ENCODE results near the gene KRT14.
"Not testable (repeated sequence)": the region's sequence is repeated elsewhere in the genome, so short reads cannot be mapped to it uniquely, and the experiment has no call there.

KRT14 gene

GRCh38 chr17:41586863-41587495 is at the start of gene KRT14:
Gene KRT14, minus strand, starts transcription at chr17:41586895. Its CDS starts 61 bp downstream, at chr17:41586834.
- no peak for DNase-seq

GRCh38 chr17:41635121-41636097 is 48.7 kb upstream of the KRT14 start:
- peak; percentile 85 for DNase-seq

- no peak for DNase-seq
Measured at GRCh38 chr17:41634639-41635038, 47.9 kb upstream of the KRT14 start.

DNA sequence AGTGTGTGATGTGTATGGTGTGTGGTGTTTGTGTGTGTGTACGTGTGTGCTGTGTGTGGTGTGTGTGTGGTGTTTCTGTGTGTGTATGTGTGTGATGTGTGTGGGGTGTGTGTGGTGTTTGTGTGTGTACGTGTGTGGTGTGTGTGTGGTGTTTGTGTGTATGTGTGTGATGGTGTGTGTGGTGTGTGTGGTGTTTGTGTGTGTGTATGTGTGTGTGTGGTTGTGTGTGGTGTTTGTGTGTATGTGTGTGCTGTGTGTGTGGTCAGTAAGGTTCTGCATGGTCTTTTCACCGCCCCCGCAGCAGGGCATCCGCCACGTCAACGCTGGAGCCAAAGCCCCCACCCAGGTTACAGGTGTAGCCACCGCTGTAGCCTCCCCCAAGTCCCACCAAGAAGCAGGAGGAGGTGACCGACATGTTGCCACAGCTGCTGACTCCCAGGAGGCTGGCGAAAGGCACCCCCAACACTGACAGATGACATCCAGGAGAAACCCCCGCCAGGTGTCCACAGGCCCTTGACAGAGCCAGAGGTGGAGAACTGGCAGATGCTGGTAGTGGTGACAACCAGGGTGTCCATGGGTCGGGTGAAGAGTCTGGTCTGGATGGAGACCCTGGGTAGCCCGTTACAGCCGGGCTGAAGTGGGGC is 47.0 kb upstream of the KRT14 start:
- no peak for DNase-seq

DNA sequence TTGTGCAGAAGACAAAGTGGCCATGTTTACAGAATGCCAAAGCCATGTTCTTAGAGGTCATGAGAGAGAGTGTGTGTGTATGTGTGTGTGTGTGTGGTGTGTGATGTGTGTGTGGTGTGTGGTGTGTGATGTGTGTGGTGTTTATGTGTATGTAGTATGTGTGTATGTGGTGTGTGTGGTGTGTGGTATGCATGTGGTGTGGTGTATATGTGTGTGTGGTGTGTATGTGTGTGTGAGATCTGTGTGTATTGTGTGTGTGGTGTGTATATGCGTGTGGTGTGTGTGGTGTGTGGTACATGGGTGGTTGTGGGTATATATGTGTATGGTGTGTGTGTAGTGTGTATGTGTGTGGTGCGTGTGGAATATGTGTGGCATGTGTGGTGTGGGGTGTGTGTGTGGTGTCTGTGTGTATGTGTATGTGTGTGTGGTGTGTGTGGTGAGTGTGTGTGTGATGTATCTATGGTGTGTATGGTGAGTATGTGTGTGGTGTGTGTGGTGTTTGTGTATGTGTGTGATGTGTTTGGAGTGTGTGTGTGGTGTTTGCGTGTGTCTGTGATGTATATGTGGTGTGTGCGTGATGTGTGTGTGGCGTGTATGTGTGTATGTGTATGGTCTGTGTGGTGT is 45.9 kb upstream of the KRT14 start:
- DNase-seq: no peak

DNA sequence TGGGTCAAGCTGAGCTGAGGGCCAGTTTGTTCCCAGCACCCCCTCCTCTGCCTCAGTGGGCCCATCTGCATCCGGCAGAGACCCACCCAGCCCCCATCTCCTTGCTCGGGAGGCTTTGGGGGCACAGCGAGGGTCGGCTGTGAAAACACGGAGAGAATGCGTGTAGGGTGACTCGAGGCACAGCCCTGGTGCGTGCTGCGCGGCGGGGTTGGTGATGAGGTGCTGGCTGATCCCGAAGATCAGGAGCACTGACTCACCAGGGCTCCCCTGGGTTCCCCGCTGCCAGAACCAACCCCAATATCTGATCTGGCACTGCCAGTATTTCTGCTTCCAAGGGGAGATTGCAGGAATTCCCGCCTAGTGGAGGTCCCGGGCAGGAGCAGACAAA is 45.2 kb upstream of the KRT14 start:
- DNase-seq: no peak

DNA sequence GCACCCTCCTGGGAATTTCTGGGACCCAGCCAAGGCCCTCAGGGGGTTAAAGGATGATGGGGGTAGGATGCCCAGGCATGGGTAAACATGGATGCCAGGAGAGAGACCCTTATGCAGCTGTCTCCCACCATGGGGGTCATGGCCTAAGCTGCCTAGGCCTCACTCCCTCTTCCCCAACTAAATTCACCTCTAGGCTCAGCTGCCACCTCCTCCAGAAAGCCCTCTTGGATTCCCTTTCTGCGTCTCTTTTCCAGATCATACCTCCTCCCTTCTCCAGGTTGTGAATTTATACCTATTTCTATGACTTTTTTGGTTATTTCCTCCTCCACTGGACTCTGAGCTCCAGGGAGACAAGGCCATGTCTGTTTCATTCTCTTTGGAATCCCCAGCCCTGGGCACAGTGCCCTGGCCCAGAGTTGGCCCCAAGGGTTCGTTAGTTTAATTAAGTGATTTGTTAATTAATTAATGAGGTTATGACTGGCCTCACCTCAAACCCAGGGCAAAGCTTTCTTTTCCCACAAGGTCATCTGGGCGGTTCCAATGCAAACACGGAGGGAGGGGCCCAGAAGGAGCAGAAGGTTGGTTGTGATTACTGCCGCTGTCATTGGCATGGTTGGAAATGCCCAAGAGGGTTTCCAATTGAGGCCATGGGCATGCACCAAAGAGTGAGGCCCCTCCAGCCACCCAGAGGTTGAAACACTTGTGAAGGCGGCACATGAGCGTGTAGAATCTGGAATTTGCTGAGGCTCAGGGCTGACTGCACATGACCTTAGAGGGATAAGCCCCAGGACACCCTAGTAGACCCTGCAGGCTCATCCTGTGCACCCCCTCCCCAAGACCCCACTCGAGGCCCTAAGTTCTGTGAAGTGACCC is 44.6 kb upstream of the KRT14 start:
- peak; percentile 7 for DNase-seq

DNA sequence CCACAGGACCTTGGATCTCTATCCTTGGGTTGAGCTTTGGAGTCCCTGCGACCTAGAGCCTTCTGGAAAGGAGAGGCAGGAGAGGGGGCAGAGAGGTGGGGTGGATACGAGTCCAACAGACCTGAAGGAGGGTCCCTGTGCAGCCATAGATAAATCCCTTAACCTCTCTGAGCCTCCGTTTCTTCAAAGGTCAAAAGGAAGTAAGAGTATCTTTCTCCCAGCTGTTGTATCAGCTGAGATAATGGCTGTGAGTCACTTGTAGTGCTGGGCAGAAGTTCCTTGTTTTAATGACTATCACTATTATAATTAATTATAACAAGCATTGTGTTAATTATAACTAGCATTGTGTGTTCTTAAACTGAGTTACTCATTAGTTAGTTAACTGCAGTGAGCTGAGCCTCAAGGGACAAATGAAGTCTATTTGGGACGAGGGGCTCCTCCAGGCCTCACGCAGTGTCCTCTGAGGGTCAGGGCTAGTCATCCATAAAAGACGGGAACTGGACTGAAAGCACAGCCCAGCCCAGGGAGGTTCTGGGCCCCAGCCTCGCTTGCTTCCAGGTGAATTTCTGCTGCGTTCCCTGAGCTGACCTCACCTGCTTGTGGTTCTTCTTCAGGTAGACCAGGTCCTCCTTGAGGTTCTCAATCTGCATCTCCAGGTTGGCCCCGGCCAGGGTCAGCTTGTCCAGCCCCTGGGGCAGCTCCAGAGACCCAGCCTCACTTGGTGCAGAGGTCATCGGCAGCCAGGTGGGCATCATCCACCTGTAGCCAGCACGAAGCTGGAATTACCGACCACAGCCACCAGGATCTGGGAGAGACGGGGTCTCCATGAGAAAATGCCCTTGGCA is 43.4 kb upstream of the KRT14 start:
- peak; percentile 12 for DNase-seq

GRCh38 chr17:41629316-41629715 is 42.6 kb upstream of the KRT14 start:
- peak; percentile 7 for DNase-seq

GRCh38 chr17:41628621-41629255 is 42.0 kb upstream of the KRT14 start:
- peak; percentile 20 for DNase-seq

- DNase-seq: peak; percentile 16
Measured at GRCh38 chr17:41628073-41628370, 41.3 kb upstream of the KRT14 start.

DNA sequence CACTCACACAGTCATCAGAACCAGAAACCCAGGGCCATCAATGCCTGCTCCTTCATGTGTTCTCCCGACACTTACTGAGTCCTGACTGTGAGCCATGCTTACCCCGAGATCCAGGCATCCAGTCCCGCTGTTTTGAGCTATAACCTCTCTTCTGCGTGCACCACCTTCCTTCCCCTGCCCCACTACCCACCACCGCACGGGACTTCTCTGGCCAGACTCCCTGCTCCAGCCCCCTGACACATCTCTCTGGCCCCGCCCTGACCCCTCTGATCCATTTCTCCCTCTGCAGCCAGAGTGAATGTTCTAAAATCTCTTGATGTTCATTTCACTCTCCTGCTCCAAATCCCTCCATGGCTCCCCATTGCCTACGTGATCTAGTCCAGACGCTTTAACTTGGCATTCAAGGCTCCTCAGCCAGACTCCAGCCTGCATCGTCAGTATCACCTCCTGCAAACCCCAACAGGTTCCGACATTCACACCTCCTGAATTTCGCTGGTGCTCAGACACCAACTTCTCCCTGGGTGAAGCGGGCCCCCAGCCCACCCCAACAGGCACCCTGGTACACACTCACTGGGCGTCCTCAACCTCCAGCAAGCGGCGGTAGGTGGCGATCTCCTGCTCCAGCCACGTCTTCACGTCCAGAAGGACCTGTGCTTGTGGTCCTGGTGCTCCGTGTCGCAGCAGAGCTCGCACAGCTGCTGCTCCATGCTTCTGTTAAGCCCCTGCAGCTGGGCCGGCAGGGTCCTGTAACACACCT is 40.8 kb upstream of the KRT14 start:
- DNase-seq: no peak

- DNase-seq: not testable (repeated sequence)
Measured at GRCh38 chr17:41626914-41627295, 40.2 kb upstream of the KRT14 start.

- peak; percentile 7 for DNase-seq
Measured at GRCh38 chr17:41626028-41626913, 39.6 kb upstream of the KRT14 start.

GRCh38 chr17:41625602-41626001 is 38.9 kb upstream of the KRT14 start:
- peak; percentile 61 for DNase-seq

DNA sequence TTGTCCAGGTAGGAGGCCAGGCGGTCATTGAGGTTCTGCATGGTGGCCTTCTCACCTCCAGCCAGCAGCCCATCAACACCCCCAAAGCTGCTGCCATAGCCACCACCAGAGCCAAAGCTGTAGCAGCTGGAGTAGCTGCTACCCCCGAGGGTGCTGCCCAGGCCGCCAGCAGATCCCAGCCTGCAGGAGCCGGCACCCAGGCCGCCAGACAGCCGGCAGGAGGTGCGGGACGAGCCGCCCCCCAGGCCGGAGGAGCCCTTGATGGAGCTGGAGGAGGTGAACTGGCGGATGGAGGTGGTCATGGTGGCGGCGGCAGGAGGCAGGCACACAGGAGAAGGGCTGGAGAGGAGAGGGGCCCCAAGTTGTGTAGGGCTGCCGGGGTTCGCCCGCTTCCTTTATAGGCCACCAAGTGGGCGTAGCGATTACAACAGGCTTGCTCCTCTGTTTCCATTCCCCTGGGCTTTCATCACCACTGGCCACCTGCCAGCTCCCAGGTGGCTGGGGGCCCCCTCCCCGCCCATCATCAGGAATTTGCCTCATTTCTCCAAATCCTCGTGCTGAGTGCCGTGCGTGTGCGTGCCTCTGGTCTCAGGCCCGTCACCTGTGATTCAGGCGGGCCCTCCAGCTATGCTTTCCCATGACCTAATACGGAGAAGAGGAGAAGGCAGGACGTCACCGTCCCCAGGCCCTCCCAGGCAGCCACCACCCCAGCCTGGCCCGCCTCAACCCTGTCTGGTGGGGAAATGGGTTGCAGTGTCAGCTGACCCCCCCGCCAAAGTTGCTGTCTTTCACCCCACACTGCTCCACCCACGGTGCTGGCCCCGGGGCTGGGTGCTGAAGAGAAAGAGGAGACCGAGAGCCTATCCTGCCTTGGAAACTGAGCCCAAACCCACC is 37.8 kb upstream of the KRT14 start, which contains the start of gene KRT17:
Gene KRT17 (minus strand): TSS at position 368 of the 894 bp plus-strand sequence. CDS start 66 bp downstream, at position 302.
- DNase-seq: peak; percentile 20

DNA sequence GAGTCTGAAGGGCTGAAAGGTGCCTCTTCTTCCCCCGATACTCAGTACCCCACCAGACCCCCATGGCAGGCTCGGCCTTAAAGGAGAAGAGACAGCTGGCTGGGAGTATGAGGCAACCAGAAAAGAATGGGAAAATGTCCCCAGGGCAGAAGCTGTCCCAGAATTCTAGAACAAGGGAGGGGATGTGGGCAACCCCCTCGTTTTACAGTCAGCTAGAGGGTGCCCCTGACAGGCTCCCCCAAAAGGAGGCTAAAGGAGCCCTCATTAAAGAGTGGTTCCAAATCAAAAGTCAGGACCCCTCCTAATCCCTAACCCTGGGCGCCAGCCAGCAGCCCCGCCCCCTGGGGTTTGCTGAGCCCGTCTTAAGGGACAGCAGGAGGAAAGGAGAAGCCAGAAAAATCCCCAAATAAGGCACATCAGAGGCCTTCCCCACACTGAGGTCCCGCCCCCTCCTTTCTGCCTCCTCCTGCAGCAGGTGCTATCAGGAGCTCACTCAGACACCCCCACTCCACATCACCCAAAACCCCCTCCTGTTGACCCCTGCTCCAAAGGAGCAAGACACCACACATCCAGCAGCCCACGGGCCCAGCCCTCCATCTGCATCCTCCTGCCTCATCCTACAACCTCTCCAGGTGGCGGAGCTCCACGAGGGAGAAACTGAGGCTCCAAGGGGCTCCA is 36.6 kb upstream of the KRT14 start:
- DNase-seq: not testable (repeated sequence)
